ENCODE results near the gene ADRA2B.
"Not testable (repeated sequence)": the region's sequence is repeated elsewhere in the genome, so short reads cannot be mapped to it uniquely, and the experiment has no call there.

Gene ADRA2B

DNA sequence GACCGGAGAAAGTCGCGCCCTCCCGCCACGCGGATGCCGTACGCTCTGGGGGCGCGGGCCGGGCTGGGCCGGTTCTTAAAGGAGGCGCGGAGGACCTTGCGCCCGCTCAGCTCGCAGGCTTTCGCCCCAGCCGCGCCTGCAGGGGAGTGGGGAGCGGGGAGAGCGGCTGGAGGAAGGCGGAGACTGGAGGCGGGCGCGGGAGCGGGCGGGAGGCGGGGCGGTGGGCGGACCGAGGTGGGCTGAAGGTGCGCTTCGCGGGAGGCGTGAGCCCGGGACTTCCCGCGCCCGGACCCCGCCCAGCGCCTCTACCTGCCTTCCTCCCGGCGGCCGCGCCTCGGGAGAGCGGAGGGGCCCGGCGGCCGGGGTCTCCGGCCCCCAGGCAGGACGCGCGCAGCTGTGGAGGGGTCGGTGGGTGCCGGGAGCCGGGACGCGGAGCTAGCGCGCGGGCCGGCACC lies at the start of gene ADRA2B:
Gene ADRA2B (minus strand): TSS at position 148 of the 455 bp plus-strand sequence. CDS start 422 bp downstream, outside the sequence.
- DNase-seq (ENCODE audit: low spot score), result peak; percentile 86

- no peak for DNase-seq (ENCODE audit: low spot score)
Observed at GRCh38 chr2:96164459-96165184, 48.3 kb upstream of the ADRA2B start.

- no peak for DNase-seq (ENCODE audit: low spot score)
Observed at GRCh38 chr2:96163768-96164429, 47.5 kb upstream of the ADRA2B start.

GRCh38 chr2:96163415-96163767 lies 47.0 kb upstream of the ADRA2B start:
- DNase-seq (ENCODE audit: low spot score), result no peak

- DNase-seq (ENCODE audit: low spot score), result no peak
Observed at GRCh38 chr2:96161898-96162297, 45.5 kb upstream of the ADRA2B start.

DNA sequence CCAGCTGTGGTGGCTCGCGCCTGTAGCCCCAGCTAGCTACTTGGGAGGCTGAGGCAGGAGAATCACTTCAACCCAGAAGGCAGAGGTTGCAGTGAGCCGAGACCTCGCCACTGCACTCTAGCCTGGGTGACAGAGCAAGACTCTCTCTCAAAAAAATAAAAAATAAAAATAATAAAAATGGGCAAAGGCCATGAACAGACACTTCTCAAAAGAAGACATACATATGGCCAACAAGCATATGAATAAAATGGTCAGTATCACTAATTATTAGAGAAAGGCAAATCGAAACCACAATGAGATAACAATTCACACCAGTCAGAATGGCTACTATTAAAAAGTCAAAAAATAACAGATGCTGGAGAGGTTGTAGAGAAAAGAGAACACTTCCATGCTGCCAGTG lies 44.0 kb upstream of the ADRA2B start:
- not testable (repeated sequence) for DNase-seq (ENCODE audit: low spot score)

DNA sequence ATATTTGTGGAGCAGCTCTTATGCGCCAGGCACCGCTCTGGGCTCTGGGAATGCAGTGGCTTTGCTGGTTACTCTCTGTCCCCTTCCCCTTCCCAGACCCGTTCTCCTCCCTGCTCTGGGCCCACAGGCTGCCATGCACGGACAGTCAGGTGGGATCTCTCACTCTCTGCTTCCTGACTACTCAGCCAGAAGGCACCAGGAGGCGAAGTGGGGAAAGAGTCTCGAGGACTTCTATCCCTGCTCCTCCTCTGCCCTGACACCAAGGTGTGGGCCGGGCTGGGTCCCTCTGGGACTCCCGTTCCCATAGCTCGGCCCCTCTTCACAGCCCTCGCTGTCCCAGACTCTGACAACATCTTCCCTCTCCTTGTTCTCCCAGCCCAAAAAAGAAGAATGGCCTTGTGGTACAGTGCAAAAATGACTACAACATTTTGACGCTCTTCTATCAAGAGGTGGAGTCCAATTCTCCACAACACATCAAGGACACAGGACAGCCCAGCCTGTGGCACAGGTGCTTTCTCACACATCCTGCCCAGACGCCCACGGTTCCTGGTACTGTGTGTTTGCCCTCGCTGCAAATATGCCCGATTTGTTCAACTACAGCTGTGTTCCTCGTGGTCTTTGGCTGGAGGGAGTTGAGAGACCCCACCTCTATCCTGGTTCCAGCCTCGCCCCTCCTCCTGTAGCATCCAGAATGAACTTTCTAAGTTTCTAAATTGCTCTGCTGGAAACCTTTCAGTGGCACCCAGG lies 42.9 kb upstream of the ADRA2B start:
- no peak for DNase-seq (ENCODE audit: low spot score)

- DNase-seq (ENCODE audit: low spot score), result peak; percentile 44
Observed at GRCh38 chr2:96158554-96158940, 42.2 kb upstream of the ADRA2B start.

GRCh38 chr2:96157649-96158553 lies 41.5 kb upstream of the ADRA2B start:
- peak; percentile 38 for DNase-seq (ENCODE audit: low spot score)

DNA sequence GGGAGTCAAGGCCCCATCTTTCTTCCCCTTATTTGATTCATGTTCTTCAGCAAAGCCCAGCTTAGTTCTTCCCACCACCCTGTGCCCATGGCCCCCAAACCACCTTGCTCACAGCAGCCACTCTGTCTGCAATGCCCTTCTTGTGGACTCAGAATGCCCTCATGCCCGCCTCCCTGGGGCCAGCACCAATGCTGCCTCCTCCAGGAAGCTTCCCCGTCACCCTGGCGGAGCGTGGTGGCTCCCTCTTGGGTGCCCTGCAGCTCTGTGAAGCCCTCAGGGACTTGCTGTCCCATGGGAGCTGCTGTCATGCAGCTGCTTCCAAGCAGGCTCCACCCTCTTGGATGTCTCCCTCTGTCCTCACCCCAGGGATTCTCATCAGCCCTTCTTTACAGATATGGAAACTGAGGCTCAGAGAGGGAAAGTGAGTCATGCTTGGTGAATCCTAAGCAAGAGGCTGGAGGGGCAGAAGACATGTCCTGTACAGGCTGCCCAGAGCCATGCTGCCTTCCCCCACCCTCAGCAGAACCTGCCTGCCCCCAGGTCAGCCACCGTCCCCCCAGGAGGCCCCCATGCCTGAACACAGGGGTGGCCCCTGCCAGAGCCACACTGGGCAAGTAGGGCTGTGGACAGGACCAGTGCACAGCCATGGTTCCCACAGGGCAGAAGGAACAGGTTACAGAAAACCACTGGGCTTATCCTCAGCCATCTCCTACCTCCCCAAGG lies 40.7 kb upstream of the ADRA2B start:
- no peak for DNase-seq (ENCODE audit: low spot score)

- peak; percentile 31 for DNase-seq (ENCODE audit: low spot score)
Observed at GRCh38 chr2:96156011-96156820, 39.8 kb upstream of the ADRA2B start.

- DNase-seq (ENCODE audit: low spot score), result peak; percentile 46
Observed at GRCh38 chr2:96154506-96155380, 38.4 kb upstream of the ADRA2B start.

- peak; percentile 45 for DNase-seq (ENCODE audit: low spot score)
Observed at GRCh38 chr2:96153991-96154431, 37.6 kb upstream of the ADRA2B start.

GRCh38 chr2:96153291-96153713 lies 36.9 kb upstream of the ADRA2B start:
- DNase-seq (ENCODE audit: low spot score), result peak; percentile 45

DNA sequence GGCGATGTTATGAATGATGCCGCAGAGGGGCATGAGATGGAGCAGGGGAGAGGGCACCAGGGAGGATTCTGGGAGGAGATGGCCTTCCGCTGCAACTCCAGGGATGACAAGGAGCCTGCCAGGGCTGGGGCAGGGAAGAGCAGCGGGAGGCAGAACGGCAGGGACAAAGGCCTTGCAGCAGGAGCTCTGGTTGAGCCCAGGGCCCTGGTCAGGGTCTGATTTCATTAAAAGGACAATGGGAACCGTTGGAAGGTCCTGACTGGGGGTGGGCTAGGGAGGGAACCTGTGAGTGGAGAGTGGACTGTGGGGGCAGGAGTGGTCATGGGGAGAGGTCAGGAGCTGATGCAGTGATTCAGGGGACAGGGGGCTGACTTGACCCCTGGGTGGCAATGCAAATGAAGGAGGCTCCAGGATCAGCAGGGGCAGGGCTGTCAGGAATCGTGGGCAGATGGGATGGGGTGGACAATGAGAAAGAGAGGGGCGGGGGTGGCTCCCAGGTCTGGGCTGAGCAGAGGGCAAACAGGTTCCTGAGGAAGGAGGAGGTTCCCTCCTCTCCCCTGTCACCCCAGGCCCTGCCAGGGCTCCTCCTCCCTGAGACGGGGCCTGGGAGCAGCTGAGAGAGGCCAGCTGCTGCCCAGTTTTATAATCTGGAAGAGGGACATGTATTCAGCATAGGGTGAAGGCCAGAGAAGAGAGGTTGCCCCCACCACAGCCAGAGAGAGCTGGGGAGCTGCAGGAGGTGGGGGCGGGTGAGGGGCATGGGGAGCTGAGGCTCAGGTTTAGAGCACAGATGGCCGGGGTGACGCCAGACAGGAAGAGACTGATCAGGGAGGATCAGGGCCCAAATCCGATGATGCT lies 36.2 kb upstream of the ADRA2B start:
- peak; percentile 68 for DNase-seq (ENCODE audit: low spot score)

DNA sequence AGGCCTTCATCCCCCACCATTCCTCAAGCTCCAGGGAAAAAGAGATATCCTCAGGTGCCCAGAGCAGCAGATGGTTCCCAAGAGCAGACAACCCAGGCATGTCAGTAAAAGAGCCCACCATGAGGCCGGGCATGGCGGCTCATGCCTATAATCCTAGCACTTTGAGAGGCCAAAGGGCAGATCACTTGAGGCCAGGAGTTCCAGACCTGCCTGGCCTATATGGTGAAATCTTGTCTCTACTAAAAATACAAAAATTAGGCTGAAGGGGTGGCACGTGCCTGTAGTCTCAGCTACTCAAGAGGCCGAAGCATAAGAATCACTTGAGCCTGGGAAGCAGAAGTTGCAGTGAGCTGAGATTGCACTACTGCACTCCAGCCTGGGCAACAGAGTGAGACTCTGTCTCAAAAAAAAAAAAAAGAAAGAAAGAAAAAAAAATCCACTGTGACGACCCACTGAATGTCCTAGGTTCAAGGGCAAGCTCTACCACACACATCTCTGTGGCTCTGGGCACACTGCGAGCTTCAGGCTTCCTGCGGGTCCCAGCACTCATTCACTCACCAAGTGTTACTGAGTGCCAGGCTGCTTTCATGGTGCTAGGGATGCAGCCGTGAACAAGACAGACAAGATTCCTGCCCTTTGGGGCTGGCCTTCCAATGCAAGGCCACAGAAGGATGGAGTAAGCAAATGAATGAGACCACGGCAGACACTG lies 35.4 kb upstream of the ADRA2B start:
- no peak for DNase-seq (ENCODE audit: low spot score)

DNA sequence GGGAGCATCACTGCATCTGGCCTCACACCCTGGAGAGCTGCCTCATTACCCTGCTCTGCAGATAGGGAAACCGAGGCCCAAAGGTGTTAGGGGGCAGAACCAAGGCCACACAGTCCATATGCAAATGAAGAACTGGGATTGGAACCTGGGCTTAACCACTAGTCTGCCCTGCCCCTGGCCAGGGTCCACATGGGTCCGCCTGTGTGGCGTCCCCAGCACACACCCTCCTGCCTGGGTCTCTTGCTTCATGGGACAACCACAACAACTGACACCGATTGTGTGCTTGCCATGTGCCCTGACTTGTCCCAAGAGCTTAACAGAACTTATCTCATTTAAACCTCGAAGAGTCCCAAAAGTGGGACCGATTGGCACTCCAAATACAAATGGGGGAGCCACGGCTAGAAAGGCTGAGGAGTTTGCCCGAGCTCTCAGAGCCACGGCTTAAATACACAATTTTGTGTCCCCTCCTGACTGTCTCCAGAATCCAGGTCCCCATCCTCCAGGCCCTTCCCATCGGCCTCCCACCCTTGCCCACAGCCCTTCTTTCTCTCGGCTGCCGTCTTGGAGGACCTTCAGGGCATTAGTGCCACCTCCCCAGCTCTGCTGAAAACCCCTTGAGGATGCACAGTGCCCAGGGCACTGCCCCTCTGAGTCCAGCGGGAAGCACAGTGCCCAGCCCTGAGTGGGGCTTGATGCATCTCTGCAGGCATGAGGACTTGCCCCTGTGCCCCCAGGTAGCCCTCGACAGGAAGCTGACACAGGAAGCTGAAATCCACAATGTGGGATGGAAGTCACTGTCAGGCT lies 34.6 kb upstream of the ADRA2B start:
- DNase-seq (ENCODE audit: low spot score), result no peak
